Inferior parietal cortex (tissue), 1 donor: ENCODE data around the gene ST6GALNAC2.
"Not testable (repeated sequence)": the region's sequence is repeated elsewhere in the genome, so short reads cannot be mapped to it uniquely, and the experiment has no call there.

Experiments
- DNase-seq: peaks from one replicate; pipeline ENCODE4 v3.0.0-alpha.2; 2016; ENCODE audit errors: extremely low spot score

Gene ST6GALNAC2

DNA sequence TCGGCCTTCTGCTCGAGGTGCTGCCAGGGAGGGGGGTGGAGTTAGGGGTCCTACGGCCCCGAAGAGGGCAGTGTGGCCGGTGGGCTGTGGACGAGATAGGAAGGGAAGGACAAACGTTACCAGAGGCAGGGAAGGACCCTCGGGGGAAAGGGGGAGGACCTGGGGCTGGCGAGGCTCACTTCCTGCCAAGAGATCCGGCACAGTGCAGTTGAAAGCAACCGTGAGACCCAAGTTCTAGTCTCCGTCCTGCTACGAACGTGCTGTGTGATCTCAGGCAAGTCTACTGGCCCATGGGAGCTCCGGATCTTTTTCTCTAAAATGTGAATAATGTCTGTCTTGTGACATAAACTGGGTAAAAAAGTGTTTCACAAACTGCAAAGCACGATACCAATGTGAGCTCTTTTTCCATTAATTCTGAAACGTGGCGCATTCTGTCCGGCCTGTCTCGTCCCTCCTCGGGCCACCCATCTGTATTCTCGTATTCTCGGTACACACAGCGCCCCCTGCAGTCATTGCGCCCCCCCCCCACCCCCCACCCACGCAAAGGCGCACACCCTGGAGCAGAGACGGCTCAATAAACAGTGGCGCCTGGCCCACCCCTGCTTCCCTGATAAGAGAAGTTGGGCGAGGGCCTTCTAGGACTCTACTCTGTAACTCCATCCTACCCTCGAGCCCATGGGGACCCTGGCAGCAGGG is 57.0 kb downstream of the ST6GALNAC2 start:
- DNase-seq: no peak

DNA sequence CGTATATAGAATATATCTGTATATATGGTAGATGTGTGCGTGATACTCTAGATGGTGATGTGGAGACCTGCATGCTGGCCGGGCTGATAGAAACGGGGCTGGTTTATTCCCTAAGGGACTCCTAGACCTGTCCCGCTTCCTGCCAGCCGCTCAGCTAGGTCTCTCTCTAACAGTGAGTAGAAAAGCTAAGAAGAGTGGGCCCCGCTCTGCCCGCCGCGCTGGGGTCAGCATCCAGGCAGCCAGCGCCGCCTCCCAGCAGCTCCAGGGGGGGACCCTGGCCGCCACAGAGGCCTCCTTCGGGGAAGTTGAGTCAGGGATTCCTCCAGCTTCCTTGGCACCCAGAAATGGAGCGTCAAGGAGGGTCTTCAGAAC is 57.5 kb downstream of the ST6GALNAC2 start:
- no peak for DNase-seq

GRCh38 chr17:76527430-76528111 is 58.1 kb downstream of the ST6GALNAC2 start:
- DNase-seq: no peak

- not testable (repeated sequence) for DNase-seq
Observed at GRCh38 chr17:76527016-76527415, 58.6 kb downstream of the ST6GALNAC2 start.

DNA sequence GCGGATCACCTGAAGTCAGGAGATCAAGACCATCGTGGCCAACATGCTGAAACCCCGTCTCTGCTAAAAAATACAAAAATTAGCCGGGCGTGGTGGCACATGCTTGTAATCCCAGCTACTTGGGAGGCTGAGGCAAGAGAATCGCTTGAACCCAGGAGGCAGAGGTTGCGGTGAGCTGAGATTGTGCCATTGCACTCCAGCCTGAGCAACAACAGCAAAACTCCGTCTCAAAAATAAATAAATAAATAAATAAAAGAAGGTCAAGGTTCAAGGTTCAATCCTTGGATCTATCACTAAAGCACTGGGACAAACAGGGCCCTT is 60.2 kb downstream of the ST6GALNAC2 start:
- not testable (repeated sequence) for DNase-seq

GRCh38 chr17:76524598-76525512 is 60.8 kb downstream of the ST6GALNAC2 start:
- DNase-seq: no peak

DNA sequence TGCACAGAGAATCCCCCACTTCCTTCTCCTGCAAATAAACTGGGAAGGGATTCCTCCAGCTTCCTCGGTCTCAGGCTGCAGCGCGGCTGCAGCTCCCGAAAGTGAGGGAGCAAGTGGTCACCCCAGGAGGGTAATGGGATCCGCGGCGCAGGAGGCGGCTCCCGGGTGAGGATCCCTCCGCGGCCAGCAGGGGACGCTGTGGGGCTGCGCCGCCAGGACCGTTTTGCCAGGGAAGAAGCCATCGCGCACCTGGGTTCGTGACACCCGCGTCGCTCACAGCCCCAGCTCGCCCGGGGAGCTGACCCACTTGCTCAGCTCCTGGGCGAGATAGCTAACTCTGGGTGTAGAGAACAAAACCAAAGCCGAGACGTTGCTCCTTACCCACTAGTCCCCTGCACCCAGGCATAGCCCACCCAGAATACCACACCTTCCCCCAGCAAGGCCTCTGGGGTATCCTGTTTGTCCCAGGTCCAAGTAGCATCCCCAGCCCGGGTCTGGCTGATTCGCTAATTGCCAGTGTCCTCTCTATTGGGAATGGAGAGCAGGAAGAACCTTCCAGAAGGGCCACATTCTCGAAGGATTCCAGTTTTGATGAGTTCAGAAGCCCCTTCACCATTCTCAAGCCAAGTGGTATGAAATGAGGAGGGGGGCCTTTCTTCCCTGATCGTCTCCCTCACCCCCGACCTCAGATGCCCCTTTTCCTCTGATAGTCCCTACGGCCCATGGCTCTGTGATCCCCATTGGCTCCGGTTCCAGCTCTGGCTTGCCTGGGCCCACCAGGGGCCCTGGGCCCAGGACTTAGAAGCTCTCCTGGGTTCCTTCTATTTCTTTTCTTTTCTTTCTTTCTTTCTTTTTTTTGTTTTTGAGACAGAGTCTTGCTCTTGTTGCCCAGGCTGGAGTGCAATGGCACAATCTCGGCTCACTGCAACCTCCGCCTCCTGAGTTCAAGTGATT is 62.3 kb downstream of the ST6GALNAC2 start:
- peak; percentile 74 for DNase-seq

- not testable (repeated sequence) for DNase-seq
Observed at GRCh38 chr17:76521683-76522082, 64.0 kb downstream of the ST6GALNAC2 start.

- DNase-seq: no peak
Observed at GRCh38 chr17:76521262-76521661, 64.4 kb downstream of the ST6GALNAC2 start.

DNA sequence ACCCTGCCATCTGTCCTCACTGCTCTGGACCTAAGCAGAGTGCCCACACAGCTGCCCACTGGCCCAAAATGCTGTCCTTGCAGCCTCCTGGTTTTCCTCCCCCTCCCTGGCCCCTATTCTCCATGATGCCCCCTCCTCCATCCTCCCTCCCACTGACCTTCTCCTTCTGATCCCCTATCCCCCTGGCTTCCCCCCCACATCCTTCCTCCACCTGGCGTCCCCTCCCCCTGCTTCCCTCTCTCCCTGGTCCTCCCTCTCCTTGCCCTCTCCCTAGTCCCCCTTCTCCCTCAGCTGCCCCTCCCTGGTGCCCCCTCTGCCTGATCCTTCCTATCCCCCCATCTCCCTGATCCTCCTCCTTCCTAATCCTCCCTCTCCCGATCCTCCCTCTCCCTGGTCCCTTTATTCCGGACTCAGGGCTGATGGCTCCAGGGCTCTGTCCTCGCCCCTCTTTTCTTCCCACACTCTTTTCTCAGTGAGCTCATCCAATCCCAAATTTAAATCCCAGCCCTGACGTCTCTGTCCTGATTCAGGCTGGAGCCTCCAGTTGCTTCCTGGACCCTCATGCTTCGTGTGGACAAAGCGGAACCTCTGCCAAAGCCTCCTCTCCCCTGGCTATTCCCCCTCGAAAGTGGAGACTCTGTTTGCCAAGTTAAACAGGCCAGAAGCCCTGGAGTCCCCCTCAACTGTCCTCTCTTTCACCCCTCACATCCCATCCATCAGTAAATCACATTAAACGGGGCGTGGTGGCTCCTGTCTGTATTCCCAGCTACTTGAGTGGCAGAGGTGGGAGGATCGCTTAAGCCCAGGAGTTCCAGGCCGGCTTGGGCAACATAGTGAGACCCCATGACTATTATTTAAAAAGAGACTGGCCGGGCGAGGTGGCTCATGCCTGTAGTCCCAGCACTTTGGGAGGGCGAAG is 66.4 kb downstream of the ST6GALNAC2 start:
- no peak for DNase-seq

DNA sequence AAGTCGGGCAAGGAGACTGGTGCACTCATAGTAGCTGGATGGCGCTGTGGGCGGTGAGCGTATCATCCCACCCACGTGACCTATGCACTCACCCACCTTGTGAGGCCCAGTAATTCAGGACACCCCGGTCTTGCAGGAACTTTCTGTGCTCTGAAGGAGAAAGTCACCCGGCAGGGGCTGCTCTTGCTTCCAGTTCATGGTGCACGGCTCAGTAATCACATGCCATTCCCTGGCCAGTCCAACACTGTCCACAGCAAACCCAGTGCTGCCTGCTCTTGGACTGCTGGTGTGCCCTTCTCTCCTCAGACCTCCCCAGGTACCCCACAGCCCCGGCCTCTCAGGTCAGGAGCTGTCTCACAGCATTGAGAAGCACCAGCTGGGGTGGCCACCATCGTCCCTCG is 68.0 kb downstream of the ST6GALNAC2 start:
- no peak for DNase-seq
